Keratinocyte (primary cell): ENCODE data around the gene TPPP2.

ENCODE experiments used
- EZH2 ChIP-seq: IDR thresholded peaks from one replicate; pipeline ENCODE4 v1.6.1; 2012; ENCODE audit warnings: inconsistent platforms, mild to moderate bottlenecking, low read length, moderate library complexity
- TF ChIP-seq, protein P1 (sequence below), 3 experiments: IDR thresholded peaks in 1 of 3; conservative IDR thresholded peaks in 1 of 3; optimal IDR thresholded peaks in 1 of 3; 2 replicates in 2 of 3; 3 replicates in 1 of 3; pipeline versions ENCODE3 to v1.5.1; 2011; ENCODE audit warnings: low read length in 3 of 3, mild to moderate bottlenecking in 3 of 3, moderate library complexity in 2 of 3, control low read depth in 1 of 3, inconsistent platforms in 1 of 3; ENCODE audit not compliant: insufficient read depth in 2 of 3; ENCODE audit errors: extremely low read depth in 1 of 3

DNA sequence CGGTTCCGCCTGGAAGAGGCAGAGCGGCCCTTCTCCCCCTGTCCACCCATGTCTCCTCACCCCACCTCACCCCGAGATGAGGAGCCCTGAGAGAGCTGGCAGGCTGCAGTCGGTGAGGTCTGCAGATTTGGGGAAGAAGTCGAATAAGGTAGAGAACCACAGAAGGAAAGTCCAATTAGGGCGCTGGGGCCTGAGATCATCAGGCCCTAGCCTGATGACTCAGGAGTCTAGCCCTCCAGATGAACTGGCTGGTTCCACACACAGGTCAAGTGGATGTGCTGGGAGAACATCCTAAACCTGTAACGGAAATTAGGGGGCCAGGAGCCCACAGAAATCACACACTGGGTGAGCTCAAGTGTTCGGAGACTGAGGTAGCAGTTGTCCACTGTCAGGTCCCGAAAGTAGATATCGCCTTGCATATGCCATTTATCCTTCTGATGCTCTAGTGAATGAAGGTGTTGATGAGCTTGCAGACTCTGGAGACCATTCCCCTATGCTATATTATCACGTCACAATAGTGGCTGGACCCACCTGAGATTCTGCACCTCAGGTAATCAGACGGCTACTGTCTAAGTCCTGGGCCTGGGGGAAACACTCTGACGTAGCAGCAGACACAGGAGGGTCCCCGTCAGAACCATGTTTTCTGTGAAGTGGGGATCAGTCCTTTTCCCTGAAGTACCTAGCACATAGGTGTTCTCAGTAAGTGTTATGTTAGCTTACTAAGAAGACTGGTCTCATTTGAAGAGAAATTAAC, 41.1 kb upstream of the TPPP2 start:
- TF ChIP-seq, protein P1, sequence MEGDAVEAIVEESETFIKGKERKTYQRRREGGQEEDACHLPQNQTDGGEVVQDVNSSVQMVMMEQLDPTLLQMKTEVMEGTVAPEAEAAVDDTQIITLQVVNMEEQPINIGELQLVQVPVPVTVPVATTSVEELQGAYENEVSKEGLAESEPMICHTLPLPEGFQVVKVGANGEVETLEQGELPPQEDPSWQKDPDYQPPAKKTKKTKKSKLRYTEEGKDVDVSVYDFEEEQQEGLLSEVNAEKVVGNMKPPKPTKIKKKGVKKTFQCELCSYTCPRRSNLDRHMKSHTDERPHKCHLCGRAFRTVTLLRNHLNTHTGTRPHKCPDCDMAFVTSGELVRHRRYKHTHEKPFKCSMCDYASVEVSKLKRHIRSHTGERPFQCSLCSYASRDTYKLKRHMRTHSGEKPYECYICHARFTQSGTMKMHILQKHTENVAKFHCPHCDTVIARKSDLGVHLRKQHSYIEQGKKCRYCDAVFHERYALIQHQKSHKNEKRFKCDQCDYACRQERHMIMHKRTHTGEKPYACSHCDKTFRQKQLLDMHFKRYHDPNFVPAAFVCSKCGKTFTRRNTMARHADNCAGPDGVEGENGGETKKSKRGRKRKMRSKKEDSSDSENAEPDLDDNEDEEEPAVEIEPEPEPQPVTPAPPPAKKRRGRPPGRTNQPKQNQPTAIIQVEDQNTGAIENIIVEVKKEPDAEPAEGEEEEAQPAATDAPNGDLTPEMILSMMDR (optimal IDR thresholded peaks at IDR 0.05 in 1 of 3, IDR thresholded peaks at IDR 0.05 in 1 of 3, conservative IDR thresholded peaks at IDR 0.05 in 1 of 3; ENCODE audit: extremely low read depth in 1 of 3, insufficient read depth in 2 of 3, low read length in 3 of 3), result no peak
- no peak for TF ChIP-seq EZH2
